ENCODE results near the gene PCDHGA11. TPM values are rescaled to one million over a fixed set of nuclear protein-coding genes. Genes with fewer than 3 reads are reported as not detected.
"Not testable (repeated sequence)": the region's sequence is repeated elsewhere in the genome, so short reads cannot be mapped to it uniquely, and the experiment has no call there.

Gene PCDHGA11
- total RNA-seq, 1 donor from 2014 or later: 7.9 TPM

DNA sequence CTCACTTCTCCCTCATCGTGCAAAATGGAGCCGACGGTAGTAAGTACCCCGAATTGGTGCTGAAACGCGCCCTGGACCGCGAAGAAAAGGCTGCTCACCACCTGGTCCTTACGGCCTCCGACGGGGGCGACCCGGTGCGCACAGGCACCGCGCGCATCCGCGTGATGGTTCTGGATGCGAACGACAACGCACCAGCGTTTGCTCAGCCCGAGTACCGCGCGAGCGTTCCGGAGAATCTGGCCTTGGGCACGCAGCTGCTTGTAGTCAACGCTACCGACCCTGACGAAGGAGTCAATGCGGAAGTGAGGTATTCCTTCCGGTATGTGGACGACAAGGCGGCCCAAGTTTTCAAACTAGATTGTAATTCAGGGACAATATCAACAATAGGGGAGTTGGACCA, 10.4 kb downstream of the PCDHGA11 start:
- DNase-seq (ENCODE audit: low spot score): no peak

DNA sequence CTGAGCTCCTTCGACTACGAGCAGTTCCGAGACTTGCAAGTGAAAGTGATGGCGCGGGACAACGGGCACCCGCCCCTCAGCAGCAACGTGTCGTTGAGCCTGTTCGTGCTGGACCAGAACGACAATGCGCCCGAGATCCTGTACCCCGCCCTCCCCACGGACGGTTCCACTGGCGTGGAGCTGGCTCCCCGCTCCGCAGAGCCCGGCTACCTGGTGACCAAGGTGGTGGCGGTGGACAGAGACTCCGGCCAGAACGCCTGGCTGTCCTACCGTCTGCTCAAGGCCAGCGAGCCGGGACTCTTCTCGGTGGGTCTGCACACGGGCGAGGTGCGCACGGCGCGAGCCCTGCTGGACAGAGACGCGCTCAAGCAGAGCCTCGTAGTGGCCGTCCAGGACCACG, 11.5 kb downstream of the PCDHGA11 start:
- not testable (repeated sequence) for DNase-seq (ENCODE audit: low spot score)

DNA sequence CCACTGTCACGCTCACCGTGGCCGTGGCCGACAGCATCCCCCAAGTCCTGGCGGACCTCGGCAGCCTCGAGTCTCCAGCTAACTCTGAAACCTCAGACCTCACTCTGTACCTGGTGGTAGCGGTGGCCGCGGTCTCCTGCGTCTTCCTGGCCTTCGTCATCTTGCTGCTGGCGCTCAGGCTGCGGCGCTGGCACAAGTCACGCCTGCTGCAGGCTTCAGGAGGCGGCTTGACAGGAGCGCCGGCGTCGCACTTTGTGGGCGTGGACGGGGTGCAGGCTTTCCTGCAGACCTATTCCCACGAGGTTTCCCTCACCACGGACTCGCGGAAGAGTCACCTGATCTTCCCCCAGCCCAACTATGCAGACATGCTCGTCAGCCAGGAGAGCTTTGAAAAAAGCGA, 11.9 kb downstream of the PCDHGA11 start:
- DNase-seq (ENCODE audit: low spot score): not testable (repeated sequence)

DNA sequence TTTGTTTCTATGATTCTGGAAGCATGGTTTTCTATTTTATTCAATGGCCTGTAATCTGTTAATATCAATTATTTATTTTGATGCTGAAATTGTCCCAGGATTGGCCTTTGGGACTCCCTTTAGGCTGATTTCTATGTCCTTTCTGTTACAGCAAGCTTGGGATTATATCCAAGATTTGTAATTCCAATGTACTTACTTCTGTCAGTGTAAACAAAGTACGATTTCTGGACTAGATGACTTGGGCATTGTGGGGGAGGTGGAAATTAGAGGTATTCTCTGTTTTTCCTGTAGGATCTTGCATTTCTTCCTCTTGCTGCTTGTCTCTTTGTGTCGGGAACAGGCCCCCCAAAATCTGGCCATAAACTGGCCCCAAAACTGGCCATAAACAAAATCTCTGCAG, 13.2 kb downstream of the PCDHGA11 start:
- no peak for DNase-seq (ENCODE audit: low spot score)

DNA sequence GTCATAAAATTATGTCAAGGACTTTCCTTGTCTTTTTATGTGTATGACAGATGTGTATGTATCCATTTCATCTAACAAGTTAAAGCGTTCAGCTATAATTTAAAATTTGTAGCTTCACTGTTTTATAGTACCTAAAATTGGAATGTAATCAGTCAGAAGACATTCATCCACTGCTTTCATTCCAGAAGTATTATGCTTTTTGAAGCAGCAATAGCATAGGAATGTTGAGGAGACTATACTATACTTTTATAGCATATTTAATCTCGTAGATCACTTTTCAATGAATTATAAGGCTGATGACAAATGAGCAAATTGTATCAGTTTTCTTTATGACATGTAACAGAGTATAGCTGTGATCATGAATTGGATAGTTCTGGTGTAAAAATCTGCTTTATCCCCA, 16.4 kb downstream of the PCDHGA11 start:
- DNase-seq (ENCODE audit: low spot score): no peak

DNA sequence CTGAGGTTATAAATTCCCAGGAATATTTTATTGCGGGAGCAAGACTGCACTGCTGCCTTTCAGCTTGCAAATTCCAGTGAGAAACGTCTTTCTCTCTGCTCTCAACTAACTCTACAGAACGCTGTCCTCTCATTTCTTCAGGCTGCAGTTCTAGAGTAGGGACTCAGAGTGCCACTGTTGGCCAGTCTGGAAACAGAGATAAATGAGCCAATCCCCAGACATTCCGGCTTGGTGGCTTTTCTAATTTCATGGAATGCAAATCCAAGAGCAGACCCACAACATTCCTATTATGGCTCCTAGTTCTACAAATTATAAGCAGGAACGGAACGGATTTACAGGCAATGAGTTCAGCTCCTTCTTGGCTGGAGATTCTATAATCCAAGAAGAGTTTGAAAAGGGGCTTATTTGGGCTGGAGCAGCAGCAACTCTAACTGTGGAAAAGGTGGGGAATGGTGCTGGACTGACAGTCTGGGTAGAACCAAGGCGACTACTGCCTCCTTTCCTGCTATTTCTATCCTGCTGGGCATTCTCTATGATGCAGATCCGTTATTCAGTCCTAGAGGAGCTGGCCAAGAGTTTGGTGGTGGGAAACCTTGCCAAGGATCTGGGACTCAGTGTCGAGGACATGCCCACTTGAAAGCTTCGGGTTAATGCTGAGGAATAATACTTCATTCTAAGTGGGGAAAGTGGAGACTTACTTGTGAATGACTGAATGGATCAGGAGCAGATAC, 18.7 kb downstream of the PCDHGA11 start:
- DNase-seq (ENCODE audit: low spot score): no peak

DNA sequence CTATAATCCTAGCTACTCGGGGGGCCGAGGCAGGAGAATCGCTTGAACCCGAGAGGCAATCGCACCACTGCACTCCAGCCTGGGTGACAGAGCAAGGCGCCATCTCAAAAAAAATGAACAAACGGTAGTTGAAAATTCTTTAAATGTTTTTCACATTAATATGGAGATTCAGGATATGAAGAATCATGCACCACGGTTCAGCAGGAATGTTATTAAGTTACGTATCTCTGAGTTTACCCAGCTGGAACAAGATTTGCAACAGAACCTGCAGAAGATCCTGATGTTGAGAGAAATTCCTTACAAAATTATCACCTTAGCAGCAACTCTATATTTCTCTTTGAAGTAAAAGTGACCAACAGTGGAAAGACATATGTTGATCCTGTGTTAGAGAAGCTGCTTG, 19.5 kb downstream of the PCDHGA11 start:
- no peak for DNase-seq (ENCODE audit: low spot score)

DNA sequence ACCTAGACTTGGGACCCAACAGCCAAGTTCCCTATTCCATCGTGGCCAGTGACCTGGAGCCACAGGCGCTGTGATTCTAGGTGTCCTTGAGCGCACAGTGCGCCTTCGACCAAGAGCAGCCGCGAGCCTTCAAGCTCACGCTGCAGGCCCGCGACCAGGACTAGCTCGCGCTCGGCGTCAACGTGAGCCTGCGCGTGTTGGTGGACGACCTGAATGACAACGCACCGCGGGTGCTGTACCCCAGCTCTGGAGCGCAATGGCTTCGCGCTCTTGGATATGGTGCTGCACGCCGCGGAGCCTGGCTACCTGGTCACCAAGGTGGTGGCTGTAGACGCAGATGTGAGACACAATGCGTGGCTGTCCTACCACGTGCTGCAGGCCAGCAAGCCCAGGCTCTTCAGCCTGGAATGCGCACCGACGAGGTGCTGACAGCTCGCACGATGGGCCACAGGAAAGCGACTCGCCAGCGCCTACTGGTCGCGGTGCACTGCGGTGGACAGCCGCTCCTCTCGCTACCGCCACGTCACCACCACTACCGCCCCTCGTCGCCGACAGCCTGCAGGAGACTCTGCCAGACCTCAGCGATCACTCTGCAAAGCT, 20.8 kb downstream of the PCDHGA11 start:
- no peak for DNase-seq (ENCODE audit: low spot score)

DNA sequence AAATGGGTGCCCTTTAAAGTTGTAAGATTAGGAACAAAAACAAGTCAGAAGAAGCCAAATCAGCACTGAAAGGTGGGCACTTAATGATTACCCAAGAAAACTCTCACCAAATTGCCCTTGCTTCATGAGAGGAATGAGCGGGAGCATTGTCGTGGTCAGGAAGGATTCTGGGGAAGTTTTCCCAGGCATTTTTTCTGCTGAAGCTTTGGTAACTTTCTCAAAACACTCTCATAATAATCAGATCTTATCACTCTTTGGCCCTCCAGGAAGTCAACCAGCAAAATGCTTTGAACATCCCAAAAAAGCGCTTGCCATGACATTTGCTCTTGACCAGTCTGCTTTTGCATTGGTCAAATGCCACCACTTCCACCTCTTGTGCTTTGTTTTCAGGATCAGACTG, 44.5 kb downstream of the PCDHGA11 start:
- no peak for DNase-seq (ENCODE audit: low spot score)

Other genes with a start within 250 kb of the PCDHGA11 start
- gene PCDHB7, start 248.4 kb upstream of the PCDHGA11 start, total RNA-seq (ENCODE audit: insufficient read depth, low replicate concordance): 3.6 TPM
- gene PCDHB8, start 243.3 kb upstream of the PCDHGA11 start, total RNA-seq (ENCODE audit: insufficient read depth, low replicate concordance): 0.72 TPM
- 4.1 TPM for gene PCDHB16, start 238.7 kb upstream of the PCDHGA11 start, total RNA-seq (ENCODE audit: insufficient read depth, low replicate concordance)
- 1.9 TPM for gene PCDHB9, start 233.9 kb upstream of the PCDHGA11 start, total RNA-seq (ENCODE audit: insufficient read depth, low replicate concordance)
- 5.5 TPM for gene PCDHB10, start 228.7 kb upstream of the PCDHGA11 start, total RNA-seq (ENCODE audit: insufficient read depth, low replicate concordance)
- 5.1 TPM for gene PCDHB11, start 221.4 kb upstream of the PCDHGA11 start, total RNA-seq (ENCODE audit: insufficient read depth, low replicate concordance)
- 2.9 TPM for gene PCDHB12, start 212.3 kb upstream of the PCDHGA11 start, total RNA-seq (ENCODE audit: insufficient read depth, low replicate concordance)
- gene PCDHB13, start 207.1 kb upstream of the PCDHGA11 start, total RNA-seq (ENCODE audit: insufficient read depth, low replicate concordance): 1.7 TPM
- 12.3 TPM for gene PCDHB14, start 197.7 kb upstream of the PCDHGA11 start, total RNA-seq (ENCODE audit: insufficient read depth, low replicate concordance)
- 3.4 TPM for gene PCDHB15, start 175.7 kb upstream of the PCDHGA11 start, total RNA-seq (ENCODE audit: insufficient read depth, low replicate concordance)
- gene SLC25A2, start 117.0 kb upstream of the PCDHGA11 start, total RNA-seq (ENCODE audit: insufficient read depth, low replicate concordance): 1.9 TPM
- 58.7 TPM for gene TAF7, start 100.3 kb upstream of the PCDHGA11 start, total RNA-seq (ENCODE audit: insufficient read depth, low replicate concordance)
- 0.96 TPM for gene PCDHGA1, start 90.5 kb upstream of the PCDHGA11 start, total RNA-seq (ENCODE audit: insufficient read depth, low replicate concordance)
- gene PCDHGA2, start 82.3 kb upstream of the PCDHGA11 start, total RNA-seq (ENCODE audit: insufficient read depth, low replicate concordance): 4.6 TPM
- 2.2 TPM for gene PCDHGA3, start 77.2 kb upstream of the PCDHGA11 start, total RNA-seq (ENCODE audit: insufficient read depth, low replicate concordance)
- 1.7 TPM for gene PCDHGB1, start 71.0 kb upstream of the PCDHGA11 start, total RNA-seq (ENCODE audit: insufficient read depth, low replicate concordance)
- gene PCDHGA4, start 66.0 kb upstream of the PCDHGA11 start, total RNA-seq (ENCODE audit: insufficient read depth, low replicate concordance): 6.0 TPM
- gene PCDHGB2, start 61.1 kb upstream of the PCDHGA11 start, total RNA-seq (ENCODE audit: insufficient read depth, low replicate concordance): 4.6 TPM
- gene PCDHGA5, start 56.9 kb upstream of the PCDHGA11 start, total RNA-seq (ENCODE audit: insufficient read depth, low replicate concordance): 1.9 TPM
- gene PCDHGB3, start 50.8 kb upstream of the PCDHGA11 start, total RNA-seq (ENCODE audit: insufficient read depth, low replicate concordance): 11.8 TPM
- gene PCDHGA6, start 47.2 kb upstream of the PCDHGA11 start, total RNA-seq (ENCODE audit: insufficient read depth, low replicate concordance): 7.2 TPM
- gene PCDHGA7, start 38.3 kb upstream of the PCDHGA11 start, total RNA-seq (ENCODE audit: insufficient read depth, low replicate concordance): 7.0 TPM
- gene PCDHGB4, start 33.4 kb upstream of the PCDHGA11 start, total RNA-seq (ENCODE audit: insufficient read depth, low replicate concordance): 18.3 TPM
- 3.9 TPM for gene PCDHGA8, start 28.4 kb upstream of the PCDHGA11 start, total RNA-seq (ENCODE audit: insufficient read depth, low replicate concordance)
- gene PCDHGB5, start 23.1 kb upstream of the PCDHGA11 start, total RNA-seq (ENCODE audit: insufficient read depth, low replicate concordance): 15.4 TPM
- gene PCDHGA9, start 18.3 kb upstream of the PCDHGA11 start, total RNA-seq (ENCODE audit: insufficient read depth, low replicate concordance): 11.1 TPM
- gene PCDHGB6, start 13.0 kb upstream of the PCDHGA11 start, total RNA-seq (ENCODE audit: insufficient read depth, low replicate concordance): 9.1 TPM
- 10.8 TPM for gene PCDHGA10, start 8.1 kb upstream of the PCDHGA11 start, total RNA-seq (ENCODE audit: insufficient read depth, low replicate concordance)
- gene PCDHGB7, start 3.4 kb upstream of the PCDHGA11 start, total RNA-seq (ENCODE audit: insufficient read depth, low replicate concordance): 13.2 TPM
- gene PCDHGA12, start 9.5 kb downstream of the PCDHGA11 start, total RNA-seq (ENCODE audit: insufficient read depth, low replicate concordance): 14.4 TPM
- gene PCDHGC3, start 54.9 kb downstream of the PCDHGA11 start, total RNA-seq (ENCODE audit: insufficient read depth, low replicate concordance): 42.9 TPM
- gene PCDHGC4, start 64.0 kb downstream of the PCDHGA11 start, total RNA-seq (ENCODE audit: insufficient read depth, low replicate concordance): 4.8 TPM
- 8.2 TPM for gene PCDHGC5, start 68.0 kb downstream of the PCDHGA11 start, total RNA-seq (ENCODE audit: insufficient read depth, low replicate concordance)
- gene DIAPH1, start 197.9 kb downstream of the PCDHGA11 start, total RNA-seq (ENCODE audit: insufficient read depth, low replicate concordance): 16.9 TPM
- 59.9 TPM for gene HDAC3, start 215.8 kb downstream of the PCDHGA11 start, total RNA-seq (ENCODE audit: insufficient read depth, low replicate concordance)
- gene RELL2, start 215.9 kb downstream of the PCDHGA11 start, total RNA-seq (ENCODE audit: insufficient read depth, low replicate concordance): 0.96 TPM
- gene FCHSD1, start 230.4 kb downstream of the PCDHGA11 start, total RNA-seq (ENCODE audit: insufficient read depth, low replicate concordance): 15.4 TPM

All from umbilical cord (tissue), 2 donors.